Gastrocnemius medialis (tissue), 4 donors: ENCODE measurements around the gene GPAM. TPM values are rescaled to one million over a fixed set of nuclear protein-coding genes. Genes with fewer than 3 reads are reported as not detected.

Experiments used
- ATAC-seq, 2 donors: fragments of 150-250 bp; one replicate each; pipeline ENCODE4 v1.9.1; 2016
- DNase-seq, 2 donors: peaks; one replicate each; pipeline ENCODE4 v3.0.0-alpha.2; 2019
- H3K27ac ChIP-seq, 4 donors: fragments of 200-600 bp; sonication (generic); 1 replicate in 1 of 4; 2 replicates in 3 of 4; pipeline ENCODE4 v1.5.1; 2016 to 2018; ENCODE audit warnings: mild to moderate bottlenecking in 2 of 4, moderate library complexity in 1 of 4
- H3K27me3 ChIP-seq, 3 donors: fragments of 200-600 bp; sonication (generic) in 2 of 3; 1 replicate in 1 of 3; 2 replicates in 2 of 3; pipeline versions ENCODE4 v1.5.1 to v1.6.0; 2016 to 2019; ENCODE audit warnings: mild to moderate bottlenecking in 1 of 3, moderate library complexity in 1 of 3
- H3K36me3 ChIP-seq, 2 donors: fragments of 200-600 bp; sonication (generic) in 1 of 2; one replicate each; pipeline ENCODE4 v1.5.1; 2017 to 2018
- H3K4me1 ChIP-seq, 2 donors: fragments of 200-600 bp; sonication (generic) in 1 of 2; one replicate each; pipeline ENCODE4 v1.5.1; 2016 to 2017; ENCODE audit warnings: mild to moderate bottlenecking in 2 of 2
- H3K4me3 ChIP-seq, 4 donors: fragments of 200-600 bp; sonication (generic) in 3 of 4; 1 replicate in 1 of 4; 2 replicates in 3 of 4; pipeline ENCODE4 v1.5.1; 2016 to 2019; ENCODE audit warnings: mild to moderate bottlenecking in 2 of 4
- H3K9me3 ChIP-seq, 3 donors: fragments of 200-600 bp; sonication (generic) in 2 of 3; 1 replicate in 1 of 3; 2 replicates in 2 of 3; pipeline ENCODE4 v1.5.1; 2016 to 2019
- CTCF ChIP-seq, 5 experiments: fragments of 450-650 bp in 3 of 5; fragments of 200-600 bp in 2 of 5; sonication (generic) in 2 of 5; IDR thresholded peaks in 4 of 5; conservative IDR thresholded peaks in 1 of 5; 1 replicate in 4 of 5; 2 replicates in 1 of 5; pipeline ENCODE4 v1.5.1; 2016 to 2019; ENCODE audit warnings: antibody characterized with exemption in 5 of 5, mild to moderate bottlenecking in 3 of 5, moderate library complexity in 3 of 5
- POLR2A ChIP-seq, 2 donors: fragments of 450-650 bp; IDR thresholded peaks; one replicate each; pipeline ENCODE4 v1.6.1; 2017; ENCODE audit warnings: antibody characterized with exemption in 2 of 2, mild to moderate bottlenecking in 2 of 2, moderate library complexity in 2 of 2
- in situ Hi-C, 4 donors: fragments of 200-750 bp; cut with MboI; loops; one replicate each; pipeline versions ENCODE4 v1.15.0 to v1.8.0; 2017; ENCODE audit warnings: low sequenced_read_pairs in 4 of 4
- intact Hi-C: fragments of 100-400 bp; cut with DNase I; formaldehyde crosslinking; loops from one replicate; pipeline ENCODE4 v1.15.1; 2023; ENCODE audit warnings: low total_unique reads
- total RNA-seq, 4 donors: library from RNA; depleted of rRNA; stranded (reverse); fragments of >200 nt; gene quantifications; one replicate each; pipeline versions ENCODE4 v1.1.0 to v1.2.3, GENCODE V29; 2016

GPAM gene
- total RNA-seq, 4 donors from 2014 or later, result 4.0 to 9.0 (median 4.6) TPM

- no peak overlapping the region for H3K27ac ChIP-seq
- no peak for ATAC-seq
Measured at GRCh38 chr10:112176543-112176942, 7.0 kb downstream of the GPAM start.

GRCh38 chr10:112175409-112175808 is 8.2 kb downstream of the GPAM start:
- intact Hi-C loops (no loop called here), in situ Hi-C loops (loop anchor here (25.0 kb wide), 3 partner anchors 137 to 287 kb away; partner anchors contain the start of genes VTI1A (in 3 of the 4) and ZDHHC6 (in 3 of the 4))
- H3K27ac ChIP-seq, result no peak overlapping the region
- H3K9me3 ChIP-seq, result no peaks in the 10 kb centered on the region
- peaks cover 0 to 69% of the 10 kb centered on the region in 2 donors for H3K36me3 ChIP-seq
- ATAC-seq, result no peak
- no peak overlapping the region for H3K4me3 ChIP-seq
- H3K4me1 ChIP-seq, result peaks cover 0 to 6% of the 10 kb centered on the region in 2 donors
- no peak for DNase-seq
- H3K27me3 ChIP-seq, result no peaks in the 10 kb centered on the region
- no peak for TF ChIP-seq CTCF (IDR thresholded peaks at IDR 0.05 in 4 of 5, conservative IDR thresholded peaks at IDR 0.05 in 1 of 5)
- TF ChIP-seq POLR2A (IDR thresholded peaks at IDR 0.05), result no peak

More at GRCh38 chr10:112176543-112176942, 7.0 kb downstream of the GPAM start:
- intact Hi-C loops, result no loop called here
- no peaks in the 10 kb centered on the region for H3K9me3 ChIP-seq
- no peak for TF ChIP-seq POLR2A (IDR thresholded peaks at IDR 0.05)
- TF ChIP-seq CTCF (IDR thresholded peaks at IDR 0.05 in 4 of 5, conservative IDR thresholded peaks at IDR 0.05 in 1 of 5), result no peak
- in situ Hi-C loops, result loop anchor here (25.0 kb wide), 3 partner anchors 136 to 286 kb away; partner anchors contain the start of genes VTI1A (in 3 of the 4) and ZDHHC6 (in 3 of the 4)
- no peaks in the 10 kb centered on the region for H3K27me3 ChIP-seq
- no peak overlapping the region for H3K4me3 ChIP-seq
- H3K36me3 ChIP-seq, result peaks cover 0 to 59% of the 10 kb centered on the region in 2 donors
- peaks cover 0 to 7% of the 10 kb centered on the region in 2 donors for H3K4me1 ChIP-seq
- no peak for DNase-seq

GRCh38 chr10:112173206-112173605 is 10.4 kb downstream of the GPAM start:
- Histone ChIP-seq H3K4me3 (no peak overlapping the region), H3K9me3 (no peaks in the 10 kb centered on the region), H3K27ac (no peak overlapping the region), H3K27me3 (no peaks in the 10 kb centered on the region), H3K36me3 (peaks cover 0 to 80% of the 10 kb centered on the region in 2 donors), H3K4me1 (peaks cover 0 to 6% of the 10 kb centered on the region in 2 donors)
- TF ChIP-seq POLR2A (IDR thresholded peaks at IDR 0.05), result no peak
- no peak for TF ChIP-seq CTCF (IDR thresholded peaks at IDR 0.05 in 4 of 5, conservative IDR thresholded peaks at IDR 0.05 in 1 of 5)
- intact Hi-C loops (no loop called here), in situ Hi-C loops (no loop called here)
- ATAC-seq, result no peak
- DNase-seq, result no peak

DNA sequence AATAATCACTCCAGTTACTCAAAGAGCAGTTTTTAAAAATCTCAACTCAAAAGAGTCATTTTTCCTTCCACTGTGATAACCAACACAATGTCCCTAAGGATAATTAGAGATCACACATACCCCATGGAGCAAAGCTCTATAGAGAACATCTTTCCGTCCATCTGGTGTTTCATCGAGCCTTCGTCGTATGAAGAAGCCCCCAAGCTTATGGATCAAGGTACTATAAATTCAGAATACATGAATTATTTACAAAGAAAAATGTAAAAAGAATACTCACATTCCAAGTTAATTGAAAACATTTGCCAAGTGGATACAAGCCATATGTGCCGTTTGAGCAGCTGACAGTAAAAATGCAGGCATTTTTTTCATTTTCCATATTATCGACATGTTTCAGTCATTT is 14.8 kb downstream of the GPAM start:
- DNase-seq (no peak), ATAC-seq (no peak)
- Histone ChIP-seq H3K36me3 (peaks cover 0 to 93% of the 10 kb centered on the region in 2 donors), H3K27ac (no peak overlapping the region), H3K9me3 (no peaks in the 10 kb centered on the region), H3K4me1 (no peaks in the 10 kb centered on the region), H3K27me3 (no peaks in the 10 kb centered on the region), H3K4me3 (no peak overlapping the region)
- intact Hi-C loops, result no loop called here
- no peak for TF ChIP-seq POLR2A (IDR thresholded peaks at IDR 0.05)
- TF ChIP-seq CTCF (IDR thresholded peaks at IDR 0.05 in 4 of 5, conservative IDR thresholded peaks at IDR 0.05 in 1 of 5), result no peak
- in situ Hi-C loops, result no loop called here

DNA sequence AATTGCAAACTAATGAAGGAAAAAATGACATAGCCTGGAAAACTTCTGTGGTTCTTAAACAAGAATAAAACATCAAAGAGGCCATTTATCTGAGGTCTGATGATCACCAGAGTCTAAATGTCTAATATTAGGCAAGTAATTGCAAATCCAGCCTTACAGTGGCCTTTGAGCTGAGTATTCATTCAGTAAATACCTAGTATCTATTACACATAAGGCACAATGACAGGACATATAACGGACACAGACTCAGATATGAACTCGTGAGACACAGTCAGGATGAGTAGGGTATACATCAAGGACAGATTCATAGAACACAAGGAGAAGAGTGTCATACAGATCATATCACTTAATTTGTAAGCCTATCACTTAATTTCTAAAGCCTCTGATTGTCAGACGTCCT is 16.8 kb downstream of the GPAM start:
- DNase-seq (no peak), ATAC-seq (no peak)
- Histone ChIP-seq H3K36me3 (peaks cover 4 to 91% of the 10 kb centered on the region in 2 donors), H3K9me3 (no peaks in the 10 kb centered on the region), H3K27ac (no peak overlapping the region), H3K4me1 (no peaks in the 10 kb centered on the region), H3K4me3 (no peak overlapping the region), H3K27me3 (no peaks in the 10 kb centered on the region)
- in situ Hi-C loops, result no loop called here
- TF ChIP-seq CTCF (IDR thresholded peaks at IDR 0.05 in 4 of 5, conservative IDR thresholded peaks at IDR 0.05 in 1 of 5) (no peak), POLR2A (IDR thresholded peaks at IDR 0.05) (no peak)
- intact Hi-C loops, result no loop called here
